HG03039 (cell line): Measurements from ENCODE around the gene IDUA.

Source experiments
- ATAC-seq: cut with Tn5 transposase; IDR thresholded peaks from one replicate; pipeline ENCODE4 v1.9.1; 2021; ENCODE audit warnings: mild to moderate bottlenecking, moderate library complexity; ENCODE audit not compliant: unreplicated experiment

IDUA gene

DNA sequence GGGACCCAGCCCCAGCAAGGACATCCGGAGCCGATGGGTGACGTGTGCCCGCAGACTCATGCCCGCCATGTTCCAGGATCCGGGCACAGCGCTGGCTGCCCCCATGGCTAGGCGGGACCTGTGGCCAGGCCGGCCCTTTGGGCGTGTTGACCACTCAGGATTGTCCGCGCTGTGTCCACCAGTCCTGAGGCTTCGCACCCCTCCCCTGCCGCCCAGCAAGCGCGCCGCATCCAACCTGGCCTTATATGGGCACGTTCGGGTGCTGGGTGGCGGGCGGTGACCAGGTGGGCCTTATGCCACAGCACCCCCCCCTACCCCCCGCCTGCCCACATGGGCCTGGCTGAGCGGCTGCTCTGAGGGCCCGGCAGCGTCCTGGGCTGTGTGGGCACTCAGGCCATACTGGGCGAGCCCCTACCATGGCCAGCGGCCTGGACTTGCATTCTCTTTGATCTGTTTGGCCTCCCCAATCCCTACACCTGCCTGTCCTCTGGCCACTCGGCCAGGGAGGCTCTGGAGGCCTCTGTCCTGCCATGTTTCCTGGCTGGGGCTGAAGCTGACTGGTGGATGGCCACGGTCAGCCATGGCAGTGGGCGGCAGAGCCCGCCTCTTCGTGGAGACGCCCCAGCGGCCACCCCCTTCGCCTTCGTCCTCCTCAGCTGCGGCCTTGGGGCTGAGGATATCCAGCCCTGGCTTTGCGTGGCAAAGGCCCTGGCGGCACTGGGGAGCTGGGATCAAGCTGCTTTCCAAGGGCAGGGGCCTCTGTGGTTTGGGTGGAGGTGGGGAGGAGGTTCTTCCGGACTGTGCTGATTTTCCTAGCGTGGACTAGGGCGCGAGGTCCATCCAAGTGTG, 26.6 kb downstream of the IDUA start:
- no peak for ATAC-seq

DNA sequence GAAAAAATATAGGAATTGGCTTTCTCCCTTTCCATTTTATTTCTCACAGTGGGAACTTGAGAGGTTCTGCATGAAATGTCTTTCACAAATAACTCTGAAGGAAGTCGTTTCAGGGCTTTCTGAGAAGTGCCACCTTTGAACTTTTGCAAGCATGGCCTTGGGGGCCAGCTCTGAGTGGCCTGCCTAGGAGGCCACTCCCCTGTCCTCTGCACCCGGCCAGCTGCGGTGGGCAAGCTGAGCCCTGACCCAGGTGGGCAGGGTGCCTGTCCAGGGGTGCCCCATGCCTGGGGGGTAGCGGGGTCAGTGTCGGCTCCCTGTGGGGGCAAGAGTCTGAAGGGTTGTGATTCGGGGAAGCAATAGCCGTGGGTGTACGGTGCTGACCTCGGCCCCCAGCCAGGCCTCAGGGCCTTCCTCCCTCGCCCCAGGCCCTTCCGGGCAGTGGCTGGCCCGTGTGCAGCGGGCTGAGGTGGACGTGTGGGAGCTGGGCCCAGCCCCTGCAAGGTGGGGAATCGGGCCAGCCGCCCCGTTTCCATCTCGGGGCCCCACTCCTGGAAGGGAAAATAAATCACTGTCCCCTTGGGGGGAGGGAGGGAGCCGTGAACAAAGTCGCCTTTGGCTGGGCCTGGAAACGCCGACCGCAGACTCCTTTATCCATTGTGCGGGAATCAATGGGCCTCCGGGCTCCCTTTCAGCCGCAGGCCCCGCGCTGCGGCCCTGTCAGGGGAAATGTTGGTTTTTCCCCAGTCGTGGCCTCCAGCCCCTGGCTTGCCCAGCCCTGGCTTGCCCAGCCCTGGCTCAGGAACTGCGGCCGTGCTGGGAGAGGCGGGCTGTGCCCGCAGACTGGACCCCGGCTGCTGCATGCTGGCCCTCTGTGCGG, 27.7 kb downstream of the IDUA start:
- ATAC-seq, result no peak

DNA sequence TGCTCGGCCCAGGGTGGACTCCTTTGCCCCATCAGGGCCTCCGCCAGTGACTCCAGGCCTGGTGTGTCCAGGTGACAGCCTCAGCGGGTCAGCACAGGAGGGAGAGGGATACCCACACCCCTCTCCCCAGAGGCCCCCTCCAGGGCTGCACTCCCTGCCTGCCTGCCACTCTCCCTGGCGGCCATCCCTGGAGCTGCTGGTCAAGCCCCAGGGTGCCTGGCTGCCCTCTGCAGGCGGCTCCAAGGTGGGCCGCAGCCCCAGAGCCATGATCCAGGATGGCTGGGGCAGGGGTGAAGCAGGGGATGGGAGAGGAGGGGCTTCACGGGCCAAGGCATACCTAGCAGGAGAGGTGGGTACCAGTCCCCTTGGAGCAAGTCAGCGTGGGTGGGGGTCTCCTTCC, 28.3 kb downstream of the IDUA start:
- no peak for ATAC-seq

DNA sequence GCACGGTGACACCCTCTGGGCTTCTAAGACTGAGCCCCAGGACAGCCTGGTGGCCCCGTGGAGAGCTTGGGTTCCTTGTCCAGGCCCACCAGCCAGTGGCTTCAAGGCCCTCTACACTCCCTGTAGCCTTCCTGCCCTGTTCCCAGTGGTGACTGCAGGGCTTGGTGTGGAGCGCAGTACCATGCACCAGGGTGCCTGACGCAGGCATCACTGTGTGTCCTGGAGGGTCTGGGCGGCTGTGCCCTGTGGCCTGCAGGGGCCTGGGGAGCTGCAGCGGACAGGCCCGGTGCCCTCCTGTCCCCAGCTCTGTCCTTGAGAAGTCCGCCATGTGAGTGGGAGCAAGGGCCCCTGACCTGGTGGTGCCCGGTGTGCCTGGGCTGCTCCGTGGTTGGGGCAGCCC, 28.9 kb downstream of the IDUA start:
- no peak for ATAC-seq

DNA sequence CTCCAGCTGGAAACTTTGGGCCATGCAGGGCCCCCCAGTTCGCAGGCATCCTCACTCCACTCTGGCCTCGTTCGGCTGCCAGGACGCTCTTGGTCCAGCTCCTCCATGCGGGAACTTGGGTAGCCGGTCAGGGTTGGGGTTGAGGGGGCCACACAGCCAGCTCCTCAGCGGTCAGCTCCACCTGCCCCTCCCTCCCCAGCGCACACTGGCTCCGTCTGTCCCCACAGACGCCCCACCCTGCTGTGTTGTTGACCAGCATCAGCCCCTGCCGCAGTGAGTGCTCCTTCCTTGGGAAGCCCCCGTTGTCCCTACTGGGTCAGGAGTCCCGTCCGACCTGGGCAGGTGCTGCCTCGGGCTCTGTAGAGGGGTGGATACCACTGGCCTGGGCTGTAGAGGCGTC, 30.4 kb downstream of the IDUA start:
- no peak for ATAC-seq

DNA sequence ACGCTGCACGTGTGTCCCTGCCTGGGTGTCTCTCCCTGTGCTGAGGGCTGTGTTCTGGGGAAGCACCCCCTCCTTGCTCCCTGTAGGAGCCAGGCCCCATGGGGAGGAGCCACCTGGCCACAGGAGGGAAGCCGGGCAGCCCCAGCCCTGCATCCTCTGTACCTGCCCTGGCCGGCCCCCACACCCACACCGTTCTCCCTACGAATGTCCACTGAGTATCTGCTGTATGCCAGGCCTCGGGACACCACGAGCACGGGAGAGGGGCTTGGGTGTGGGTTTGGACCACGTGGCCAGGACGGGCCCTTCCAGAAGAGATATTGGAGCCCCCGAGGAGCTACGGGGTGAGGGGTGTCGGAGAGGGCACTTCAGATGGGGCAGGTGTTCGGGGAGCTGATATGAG, 30.9 kb downstream of the IDUA start:
- no peak for ATAC-seq

DNA sequence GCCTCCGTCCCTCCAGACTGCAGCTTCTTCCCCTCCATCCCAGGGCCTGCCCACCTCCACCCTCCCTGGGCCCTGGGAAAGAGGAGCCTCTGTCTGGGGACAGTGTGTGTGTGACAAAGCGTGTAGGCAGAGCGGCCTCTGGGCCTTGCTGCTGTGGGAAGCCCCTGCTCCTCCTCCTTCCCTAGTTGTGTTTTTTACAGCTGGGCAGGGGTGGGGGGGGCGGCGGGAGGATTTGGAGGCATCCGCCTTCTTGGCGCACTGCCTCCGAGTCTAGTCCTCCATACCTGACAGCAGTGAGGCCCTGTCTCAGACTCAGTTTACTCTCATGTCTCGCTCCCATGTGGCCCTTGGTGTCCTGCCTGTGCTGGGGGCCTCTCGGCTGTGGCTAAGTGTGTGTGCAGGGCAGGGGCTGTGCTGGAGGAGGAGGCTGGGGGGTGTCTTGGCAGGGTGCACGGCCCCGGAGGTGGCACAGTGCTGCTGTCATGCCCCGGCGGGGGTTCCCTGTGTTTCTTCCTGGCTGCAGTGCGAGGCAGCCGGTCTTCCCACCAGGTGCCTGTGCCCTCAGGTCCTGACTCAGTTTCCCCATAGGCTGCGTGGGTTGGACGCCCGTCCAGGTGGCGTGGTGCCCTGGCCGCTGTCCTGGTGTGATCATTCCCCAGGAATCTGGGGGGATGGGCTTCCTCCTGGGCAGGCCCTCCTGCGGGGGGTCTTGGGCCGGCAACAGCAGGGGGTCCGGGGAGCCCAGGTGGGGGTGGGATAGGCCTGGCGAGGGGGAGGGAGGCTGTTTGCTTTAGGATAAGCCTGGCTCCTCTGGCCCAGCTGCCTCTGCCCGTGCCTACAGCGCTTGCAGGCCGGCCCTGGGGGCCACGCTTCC, 31.5 kb downstream of the IDUA start:
- no peak for ATAC-seq

DNA sequence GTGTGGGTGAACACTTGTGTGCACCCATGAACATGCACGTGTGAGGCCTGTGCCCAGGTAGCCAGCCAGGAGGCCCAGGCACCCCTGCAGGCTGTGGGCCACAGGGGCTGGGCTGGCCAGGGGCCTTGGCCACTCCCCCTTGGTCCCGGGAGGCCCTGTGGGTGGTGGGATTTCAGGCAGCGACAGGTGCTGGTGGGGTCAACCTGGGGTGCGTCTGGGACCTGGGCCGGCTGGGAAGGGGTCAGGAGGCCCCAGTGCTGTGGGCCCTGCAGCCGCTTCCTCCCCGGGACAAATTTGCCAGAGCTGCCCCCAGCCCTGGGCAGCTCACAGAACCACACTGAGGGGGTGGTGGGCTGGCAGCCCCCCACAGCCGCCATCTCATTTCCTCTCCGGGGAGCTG, 32.5 kb downstream of the IDUA start:
- no peak for ATAC-seq

DNA sequence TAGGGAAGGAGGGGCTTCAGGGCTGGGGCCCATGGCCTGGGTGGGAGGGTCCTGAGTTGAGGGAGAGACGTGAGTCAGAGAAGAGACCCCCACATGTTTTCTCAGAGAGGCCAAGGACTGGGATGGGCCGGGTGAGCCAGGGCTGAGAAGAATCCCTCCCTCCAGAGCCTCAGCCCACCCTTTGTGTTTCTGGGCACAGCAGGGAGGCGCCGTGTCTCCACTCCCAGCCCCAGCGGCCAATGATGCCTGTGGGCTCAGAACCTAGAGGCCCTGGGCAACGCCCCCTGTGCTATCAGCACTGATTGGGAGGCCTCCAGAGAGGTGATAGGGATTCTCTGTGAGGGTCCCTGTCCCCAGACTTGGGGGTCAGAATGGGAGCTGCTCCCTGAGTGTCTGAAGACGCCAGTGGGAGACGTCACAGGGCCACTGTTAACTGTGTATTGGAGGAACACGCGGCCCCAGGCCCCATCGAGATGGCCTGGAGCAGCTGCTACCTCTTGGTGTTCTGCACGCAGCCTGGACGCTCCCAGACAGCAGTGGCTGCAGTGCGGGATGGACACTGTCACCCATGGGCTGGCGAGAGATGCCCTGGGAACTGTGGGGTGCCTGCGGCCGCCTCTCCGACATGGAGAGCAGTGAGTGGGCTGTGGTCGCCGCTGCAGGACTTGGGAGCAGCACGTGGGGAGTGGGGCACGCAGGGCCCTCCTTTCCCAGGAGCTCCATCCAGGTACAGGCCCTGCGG, 33.1 kb downstream of the IDUA start:
- no peak for ATAC-seq

DNA sequence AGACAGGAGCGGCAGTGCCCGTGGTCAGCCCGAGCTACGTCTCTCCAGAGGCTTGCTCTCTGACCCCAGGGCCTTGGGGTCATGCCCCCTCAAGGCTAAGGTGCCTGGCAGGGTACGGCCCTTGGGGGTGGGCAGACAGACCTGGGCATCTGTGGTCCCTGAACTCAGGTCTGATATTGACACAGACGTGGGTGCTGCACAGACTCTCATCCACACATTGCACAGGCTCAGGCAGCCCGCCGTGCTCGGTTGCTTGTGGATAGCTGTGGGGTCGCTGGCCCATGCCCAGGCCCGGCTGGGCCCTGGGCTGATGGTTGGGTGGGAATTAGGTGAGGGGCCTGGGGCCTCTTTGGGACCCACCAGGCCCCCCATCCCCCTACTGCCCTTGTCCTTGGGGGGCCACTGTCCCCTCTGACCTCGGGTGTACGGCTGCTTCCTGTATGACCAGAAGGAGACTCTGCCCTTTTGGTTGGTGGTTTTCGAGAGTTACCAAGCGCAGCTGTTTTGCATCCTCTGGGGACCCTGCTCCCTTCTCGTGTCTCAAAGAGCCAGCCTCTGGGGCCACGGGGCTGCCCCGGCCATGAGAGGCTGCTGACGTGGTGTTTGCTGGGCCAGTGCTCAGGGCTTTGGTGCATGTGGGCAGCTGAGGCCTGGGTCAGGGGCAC, 34.7 kb downstream of the IDUA start:
- no peak for ATAC-seq

DNA sequence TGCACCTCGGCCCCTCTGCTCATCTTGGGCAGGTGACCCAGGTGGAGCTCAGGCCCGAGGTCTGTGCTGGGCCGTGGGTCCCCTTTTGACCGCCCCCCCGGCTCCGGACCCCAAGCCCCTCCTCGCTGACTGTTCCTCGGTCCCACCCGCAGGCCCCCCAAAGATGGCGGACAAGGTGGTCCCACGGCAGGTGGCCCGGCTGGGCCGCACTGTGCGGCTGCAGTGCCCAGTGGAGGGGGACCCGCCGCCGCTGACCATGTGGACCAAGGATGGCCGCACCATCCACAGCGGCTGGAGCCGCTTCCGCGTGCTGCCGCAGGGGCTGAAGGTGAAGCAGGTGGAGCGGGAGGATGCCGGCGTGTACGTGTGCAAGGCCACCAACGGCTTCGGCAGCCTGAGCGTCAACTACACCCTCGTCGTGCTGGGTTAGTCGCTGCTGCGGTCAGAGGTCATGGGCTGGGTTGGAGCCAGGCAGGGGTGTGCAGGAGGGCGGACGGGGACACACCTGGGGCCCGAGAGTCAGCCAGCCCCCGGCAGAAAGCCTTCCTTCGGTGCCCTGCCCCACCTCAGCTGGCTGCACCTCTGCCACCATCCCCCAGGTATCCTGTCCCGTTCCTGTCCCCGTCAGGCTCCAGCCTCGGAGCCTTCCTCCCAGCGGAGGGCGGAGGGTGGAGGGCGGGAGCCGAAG, 35.4 kb downstream of the IDUA start:
- ATAC-seq, result no peak

DNA sequence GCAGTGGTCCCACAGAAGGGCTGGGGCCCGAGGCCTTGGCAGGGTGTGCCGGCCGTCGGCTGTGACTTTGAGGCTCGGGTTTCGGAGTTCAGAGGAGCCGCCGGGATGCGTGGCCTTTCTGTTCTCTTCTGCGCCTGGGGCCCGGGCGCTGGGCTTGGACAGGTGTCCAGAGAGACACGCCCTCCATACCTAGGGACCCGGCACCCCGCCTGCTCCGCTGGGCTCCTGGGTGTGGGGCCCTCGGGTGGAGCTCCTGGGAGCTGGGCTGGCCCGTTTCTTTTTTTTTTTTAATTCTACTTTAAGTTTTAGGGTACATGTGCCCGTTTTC, 35.9 kb downstream of the IDUA start:
- no peak for ATAC-seq

DNA sequence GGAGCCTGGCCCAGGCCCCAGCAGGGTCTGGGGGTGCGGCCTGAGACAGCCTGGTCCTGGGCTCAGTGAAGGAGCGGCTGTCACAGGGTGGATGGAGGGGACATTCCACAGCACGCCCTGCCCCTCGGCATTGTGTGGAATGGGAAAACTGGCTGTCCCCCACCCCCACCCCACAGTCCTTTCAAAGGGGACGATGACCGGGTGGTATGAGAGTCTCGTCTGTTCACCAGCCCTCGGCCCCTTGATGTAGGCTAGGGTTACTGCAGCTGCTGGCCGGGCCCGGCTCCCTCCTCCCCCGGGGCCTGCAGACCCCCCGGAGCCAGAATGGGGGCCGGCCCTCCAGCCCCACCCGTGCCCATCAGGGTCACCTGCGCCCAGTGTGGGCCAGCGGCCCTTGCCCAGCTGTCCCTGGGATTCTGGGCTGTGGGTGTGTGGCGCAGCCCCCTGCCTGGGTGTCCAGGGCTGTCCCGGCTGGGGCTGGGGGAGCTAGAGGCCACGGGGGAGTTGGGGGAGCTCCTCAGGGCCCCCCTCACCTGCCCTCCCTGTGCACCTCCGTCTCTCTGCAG, 36.3 kb downstream of the IDUA start:
- no peak for ATAC-seq

DNA sequence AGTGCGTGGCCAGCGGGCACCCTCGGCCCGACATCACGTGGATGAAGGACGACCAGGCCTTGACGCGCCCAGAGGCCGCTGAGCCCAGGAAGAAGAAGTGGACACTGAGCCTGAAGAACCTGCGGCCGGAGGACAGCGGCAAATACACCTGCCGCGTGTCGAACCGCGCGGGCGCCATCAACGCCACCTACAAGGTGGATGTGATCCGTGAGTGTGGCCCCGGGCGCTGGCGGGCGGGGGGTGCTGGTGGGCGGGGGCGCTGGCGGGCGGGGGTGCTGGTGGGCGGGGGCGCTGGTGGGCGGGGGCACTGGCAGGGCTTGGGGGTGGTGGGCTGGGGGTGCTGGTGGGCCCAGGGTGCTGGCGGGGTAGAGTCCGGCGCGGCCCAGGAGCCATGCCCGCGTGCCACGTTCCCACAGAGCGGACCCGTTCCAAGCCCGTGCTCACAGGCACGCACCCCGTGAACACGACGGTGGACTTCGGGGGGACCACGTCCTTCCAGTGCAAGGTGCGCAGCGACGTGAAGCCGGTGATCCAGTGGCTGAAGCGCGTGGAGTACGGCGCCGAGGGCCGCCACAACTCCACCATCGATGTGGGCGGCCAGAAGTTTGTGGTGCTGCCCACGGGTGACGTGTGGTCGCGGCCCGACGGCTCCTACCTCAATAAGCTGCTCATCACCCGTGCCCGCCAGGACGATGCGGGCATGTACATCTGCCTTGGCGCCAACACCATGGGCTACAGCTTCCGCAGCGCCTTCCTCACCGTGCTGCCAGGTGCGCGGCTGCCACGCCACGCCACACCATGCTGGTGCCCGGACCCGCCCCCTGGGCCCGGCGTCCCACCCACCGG, 37.3 kb downstream of the IDUA start:
- ATAC-seq, result no peak

DNA sequence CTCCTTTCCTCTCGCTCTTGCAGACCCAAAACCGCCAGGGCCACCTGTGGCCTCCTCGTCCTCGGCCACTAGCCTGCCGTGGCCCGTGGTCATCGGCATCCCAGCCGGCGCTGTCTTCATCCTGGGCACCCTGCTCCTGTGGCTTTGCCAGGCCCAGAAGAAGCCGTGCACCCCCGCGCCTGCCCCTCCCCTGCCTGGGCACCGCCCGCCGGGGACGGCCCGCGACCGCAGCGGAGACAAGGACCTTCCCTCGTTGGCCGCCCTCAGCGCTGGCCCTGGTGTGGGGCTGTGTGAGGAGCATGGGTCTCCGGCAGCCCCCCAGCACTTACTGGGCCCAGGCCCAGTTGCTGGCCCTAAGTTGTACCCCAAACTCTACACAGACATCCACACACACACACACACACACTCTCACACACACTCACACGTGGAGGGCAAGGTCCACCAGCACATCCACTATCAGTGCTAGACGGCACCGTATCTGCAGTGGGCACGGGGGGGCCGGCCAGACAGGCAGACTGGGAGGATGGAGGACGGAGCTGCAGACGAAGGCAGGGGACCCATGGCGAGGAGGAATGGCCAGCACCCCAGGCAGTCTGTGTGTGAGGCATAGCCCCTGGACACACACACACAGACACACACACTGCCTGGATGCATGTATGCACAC, 38.2 kb downstream of the IDUA start:
- no peak for ATAC-seq

DNA sequence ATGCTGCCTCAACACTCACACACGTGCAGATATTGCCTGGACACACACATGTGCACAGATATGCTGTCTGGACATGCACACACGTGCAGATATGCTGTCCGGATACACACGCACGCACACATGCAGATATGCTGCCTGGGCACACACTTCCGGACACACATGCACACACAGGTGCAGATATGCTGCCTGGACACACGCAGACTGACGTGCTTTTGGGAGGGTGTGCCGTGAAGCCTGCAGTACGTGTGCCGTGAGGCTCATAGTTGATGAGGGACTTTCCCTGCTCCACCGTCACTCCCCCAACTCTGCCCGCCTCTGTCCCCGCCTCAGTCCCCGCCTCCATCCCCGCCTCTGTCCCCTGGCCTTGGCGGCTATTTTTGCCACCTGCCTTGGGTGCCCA, 39.3 kb downstream of the IDUA start:
- no peak for ATAC-seq

DNA sequence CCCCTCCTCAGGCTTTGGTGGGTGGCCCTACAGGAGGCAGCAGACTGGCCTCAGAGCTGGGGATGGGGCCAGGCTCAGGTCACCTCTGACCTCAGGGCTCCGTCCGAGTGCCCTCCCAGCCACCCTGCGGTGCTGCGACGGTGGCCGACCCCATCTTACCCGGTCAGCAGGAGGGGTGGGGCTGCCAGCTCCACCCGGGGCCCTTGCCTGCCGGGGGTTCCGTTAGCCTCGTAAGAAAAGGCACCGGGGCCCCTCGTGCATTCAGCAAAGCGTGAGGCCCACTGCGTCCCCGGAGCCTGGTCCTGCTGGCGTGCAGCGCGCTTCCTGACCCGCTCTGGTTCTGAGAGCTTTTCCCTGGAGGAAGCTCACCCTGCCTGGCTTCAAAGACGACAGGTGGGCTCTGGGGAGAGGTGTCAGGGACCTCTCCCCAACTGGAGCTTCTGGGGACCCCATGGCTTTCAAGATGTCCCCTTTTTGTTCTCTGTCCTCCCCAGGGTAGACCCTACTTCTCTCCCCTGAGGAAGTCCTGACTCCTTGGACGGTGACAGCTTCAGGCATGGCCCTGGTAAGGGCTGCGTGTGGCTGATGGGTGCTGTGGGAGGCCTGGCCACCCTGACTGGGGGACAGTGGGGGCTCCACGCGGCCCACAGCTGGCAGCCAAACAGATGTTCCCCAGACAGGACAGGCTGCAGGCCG, 40.5 kb downstream of the IDUA start:
- ATAC-seq, result no peak
